K562 (cell line): ENCODE results near the gene FANCG. TPM values are rescaled to one million over a fixed set of nuclear protein-coding genes. Genes with fewer than 3 reads are reported as not detected.

Source experiments
- CEBPB ChIP-seq: fragments of 450-650 bp; IDR thresholded peaks from 2 replicates; pipeline ENCODE4 v1.6.1; 2016; ENCODE audit warnings: missing genetic modification characterization, missing compliant biosample characterization
- CHD1 ChIP-seq: fragments of 200-600 bp; sonication (generic); IDR thresholded peaks from one replicate; pipeline ENCODE4 v1.6.1; 2012; ENCODE audit warnings: mild to moderate bottlenecking, moderate library complexity, low read length, inconsistent platforms
- ELF2 ChIP-seq: fragments of 250-450 bp; sonication (Bioruptor Pico); IDR thresholded peaks from 2 replicates; pipeline ENCODE4 v1.5.0; 2021; ENCODE audit warnings: mild to moderate bottlenecking
- ESRRA ChIP-seq: fragments of 450-650 bp; IDR thresholded peaks from 2 replicates; pipeline ENCODE4 v1.6.1; 2014; ENCODE audit warnings: low read depth, mild to moderate bottlenecking, moderate library complexity, borderline replicate concordance
- FOXJ3 ChIP-seq: sonication (generic); formaldehyde crosslinking; IDR thresholded peaks from 2 replicates; pipeline ENCODE4 v1.4.0; 2020; ENCODE audit warnings: mild to moderate bottlenecking, missing genetic modification reagents
- HMG20B ChIP-seq: fragments of 250-450 bp; sonication (Bioruptor Pico); IDR thresholded peaks from 2 replicates; pipeline ENCODE4 v1.5.0; 2021; ENCODE audit warnings: mild to moderate bottlenecking
- KLF16 ChIP-seq: IDR thresholded peaks from 2 replicates; pipeline ENCODE4 v1.6.1; 2016; ENCODE audit warnings: antibody characterized with exemption
- MBD2 ChIP-seq: sonication (generic); IDR thresholded peaks from 2 replicates; pipeline ENCODE4 v1.6.1; 2016; ENCODE audit warnings: low read depth, borderline replicate concordance
- MTA3 ChIP-seq: fragments of 450-650 bp; formaldehyde crosslinking; IDR thresholded peaks from 2 replicates; pipeline ENCODE4 v1.6.1; 2017; ENCODE audit warnings: mild to moderate bottlenecking, borderline replicate concordance
- MXI1 ChIP-seq: IDR thresholded peaks from 2 replicates; pipeline ENCODE4 v1.6.1; 2011; ENCODE audit warnings: low read depth, mild to moderate bottlenecking, improper control_type of control experiment, low read length
- PML ChIP-seq: IDR thresholded peaks from 2 replicates; pipeline ENCODE4 v1.6.1; 2012; ENCODE audit warnings: low read length, inconsistent platforms
- POLR2A ChIP-seq: fragments of 450-650 bp; conservative IDR thresholded peaks from 2 replicates; pipeline ENCODE4 v1.6.1; 2016
- POLR2AphosphoS5 ChIP-seq: IDR thresholded peaks from 2 replicates; pipeline ENCODE4 v1.6.1; 2011; ENCODE audit warnings: mild to moderate bottlenecking, low read depth, low read length, moderate library complexity; ENCODE audit not compliant: control insufficient read depth, insufficient read depth
- POLR2H ChIP-seq: IDR thresholded peaks from 2 replicates; pipeline ENCODE4 v1.6.1; 2016; ENCODE audit warnings: missing genetic modification characterization, low read depth, mild to moderate bottlenecking, control low read depth, missing compliant biosample characterization, moderate library complexity
- RUNX1 ChIP-seq: sonication (generic); IDR thresholded peaks from 2 replicates; pipeline ENCODE4 v1.6.1; 2016; ENCODE audit warnings: antibody characterized with exemption, low read depth
- SAP30 ChIP-seq: fragments of 200-600 bp; sonication (generic); IDR thresholded peaks from 2 replicates; pipeline ENCODE4 v1.6.1; 2012; ENCODE audit warnings: borderline replicate concordance, low read depth, mild to moderate bottlenecking, moderate library complexity, low read length, control low read depth, inconsistent platforms; ENCODE audit not compliant: insufficient read depth, poor library complexity, severe bottlenecking
- SIN3A ChIP-seq, 2 experiments: fragments of 150-350 bp in 1 of 2; IDR thresholded peaks; 2 replicates each; pipeline ENCODE4 v1.6.1; 2011 to 2016; ENCODE audit warnings: borderline replicate concordance in 2 of 2, low read depth in 2 of 2, low read length in 2 of 2, mild to moderate bottlenecking in 2 of 2, moderate library complexity in 2 of 2; ENCODE audit not compliant: control insufficient read depth in 1 of 2
- SLC30A9 ChIP-seq: fragments of 250-450 bp; sonication (Bioruptor Pico); IDR thresholded peaks from 2 replicates; pipeline ENCODE4 v1.8.0; 2022; ENCODE audit warnings: mild to moderate bottlenecking, moderate library complexity
- SP2 ChIP-seq: IDR thresholded peaks from 2 replicates; pipeline ENCODE4 v1.6.1; 2011; ENCODE audit warnings: mild to moderate bottlenecking, low read depth, low read length, moderate library complexity; ENCODE audit not compliant: poor library complexity, severe bottlenecking; ENCODE audit errors: extremely low read depth
- SRSF1 ChIP-seq: fragments of 200-400 bp; formaldehyde crosslinking; IDR thresholded peaks from 2 replicates; pipeline ENCODE4 v1.6.1; 2017; ENCODE audit warnings: mild to moderate bottlenecking, low read depth, low read length, moderate library complexity
- STAT5B ChIP-seq: fragments of 250-450 bp; sonication (Bioruptor Pico); IDR thresholded peaks from 2 replicates; pipeline ENCODE4 v1.8.0; 2021; ENCODE audit warnings: mild to moderate bottlenecking, inconsistent platforms
- ZBTB17 ChIP-seq: fragments of 450-650 bp; formaldehyde crosslinking; IDR thresholded peaks from 2 replicates; pipeline ENCODE4 v1.4.0; 2020; ENCODE audit warnings: mild to moderate bottlenecking
- ZNF766 ChIP-seq: fragments of 200-800 bp; sonication (Bioruptor generic); conservative IDR thresholded peaks from 2 replicates; pipeline ENCODE4 v1.6.1; 2016; ENCODE audit warnings: missing genetic modification characterization, missing compliant biosample characterization
- polyA plus RNA-seq, 8 experiments: library from polyadenylated mRNA; depleted of rRNA in 4 of 8; stranded (reverse) in 5 of 8; unstranded in 3 of 8; fragments of >200 nt; fragmentation: Nextera tagmentation in 2 of 8; fragmentation: Illumina TruSeq in 1 of 8; extraction: Ambion mirVana in 2 of 8; extraction: Trizol in 1 of 8; gene quantifications; 2 replicates each; pipeline versions ENCODE4 v1.2.1 to v1.2.3, GENCODE V29; 2011 to 2014; ENCODE audit warnings: inconsistent platforms in 1 of 8, missing spikeins in 1 of 8
- total RNA-seq, 7 experiments: library from RNA; depleted of rRNA in 6 of 7; stranded (reverse); fragments of >200 nt in 6 of 7; fragmentation: Illumina TruSeq in 2 of 7; extraction: Trizol in 2 of 7; gene quantifications; 2 replicates each; pipeline versions ENCODE4 v1.2.1 to v1.2.3, GENCODE V29; 2011 to 2021; ENCODE audit warnings: low replicate concordance in 1 of 7
- TF ChIP-seq, protein P1 (sequence below): fragments of 250-450 bp; sonication (Bioruptor Pico); IDR thresholded peaks from 2 replicates; pipeline ENCODE4 v1.9.0; 2021; ENCODE audit warnings: mild to moderate bottlenecking, inconsistent platforms
- TF ChIP-seq, protein P2 (sequence below): IDR thresholded peaks from 2 replicates; pipeline ENCODE4 v1.6.1; 2014; ENCODE audit warnings: antibody characterized with exemption

Gene FANCG
- total and polyA plus RNA-seq, 9 of the 15 experiments (the other 6 are each of a cell fraction or from before 2014, with no cell fraction given) = 7.5 to 43.9 (median 31.0) TPM

DNA sequence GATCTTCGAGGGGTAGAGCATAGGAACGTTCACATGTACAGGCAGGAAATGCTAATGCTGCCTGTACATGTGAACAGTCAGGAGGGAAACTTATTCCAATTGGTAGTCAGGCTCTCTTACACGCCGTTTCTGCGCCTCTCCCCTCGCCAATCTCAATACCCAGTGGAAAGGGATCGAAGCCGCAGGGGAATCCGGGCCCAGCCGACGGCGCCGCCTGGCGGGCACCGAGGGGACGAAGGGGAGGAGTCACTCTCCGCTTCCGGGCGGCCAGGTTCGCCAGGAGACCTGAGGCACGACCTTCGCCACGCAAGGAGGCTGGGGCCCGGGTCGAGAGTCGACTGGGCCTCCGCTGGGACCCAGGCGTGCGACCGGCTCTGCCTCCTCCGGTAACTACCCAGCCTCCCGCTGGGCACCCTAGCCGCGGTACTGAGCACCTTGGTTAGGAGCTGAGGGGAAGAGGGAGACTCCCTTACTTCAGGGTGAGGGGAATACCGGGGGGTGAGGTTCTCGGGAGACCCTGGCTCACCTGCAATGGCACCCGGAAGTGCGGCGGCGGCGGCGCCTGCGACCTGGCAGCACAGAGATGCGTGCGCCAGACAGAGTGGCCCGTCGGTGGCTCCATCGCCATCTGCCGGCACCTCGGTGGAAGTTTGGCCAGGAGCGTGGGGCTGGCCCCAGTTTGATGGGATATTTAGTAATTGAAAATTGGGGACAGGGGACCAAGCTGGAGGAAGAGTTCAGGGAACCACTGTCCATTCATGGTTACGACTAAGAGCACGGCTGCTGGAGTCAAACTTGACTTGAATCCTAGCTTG, 16.5 kb upstream of the FANCG start, which contains the start of gene PIGO (continued):
- TF ChIP-seq ZNF766 = no peak
- TF ChIP-seq, protein P1, sequence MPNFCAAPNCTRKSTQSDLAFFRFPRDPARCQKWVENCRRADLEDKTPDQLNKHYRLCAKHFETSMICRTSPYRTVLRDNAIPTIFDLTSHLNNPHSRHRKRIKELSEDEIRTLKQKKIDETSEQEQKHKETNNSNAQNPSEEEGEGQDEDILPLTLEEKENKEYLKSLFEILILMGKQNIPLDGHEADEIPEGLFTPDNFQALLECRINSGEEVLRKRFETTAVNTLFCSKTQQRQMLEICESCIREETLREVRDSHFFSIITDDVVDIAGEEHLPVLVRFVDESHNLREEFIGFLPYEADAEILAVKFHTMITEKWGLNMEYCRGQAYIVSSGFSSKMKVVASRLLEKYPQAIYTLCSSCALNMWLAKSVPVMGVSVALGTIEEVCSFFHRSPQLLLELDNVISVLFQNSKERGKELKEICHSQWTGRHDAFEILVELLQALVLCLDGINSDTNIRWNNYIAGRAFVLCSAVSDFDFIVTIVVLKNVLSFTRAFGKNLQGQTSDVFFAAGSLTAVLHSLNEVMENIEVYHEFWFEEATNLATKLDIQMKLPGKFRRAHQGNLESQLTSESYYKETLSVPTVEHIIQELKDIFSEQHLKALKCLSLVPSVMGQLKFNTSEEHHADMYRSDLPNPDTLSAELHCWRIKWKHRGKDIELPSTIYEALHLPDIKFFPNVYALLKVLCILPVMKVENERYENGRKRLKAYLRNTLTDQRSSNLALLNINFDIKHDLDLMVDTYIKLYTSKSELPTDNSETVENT = peak; percentile 73
- peak; percentile 86; the same call in 1 of the 2 replicates for TF ChIP-seq MTA3
- no peak for TF ChIP-seq SRSF1
- no peak for TF ChIP-seq HMG20B
- TF ChIP-seq KLF16 = 0 out of 2 replicates have a peak, but pooled peaks have one; percentile 39
- TF ChIP-seq CHD1 = peak; percentile 90
- TF ChIP-seq MBD2 = peak; percentile 50; the same call in 1 of the 2 replicates
- TF ChIP-seq POLR2AphosphoS5 = 0 out of 2 replicates have a peak, but pooled peaks have one; percentile 55
- peak; percentile 93 for TF ChIP-seq ELF2 (CRISPR knock-in tag)
- TF ChIP-seq CEBPB (tag) = no peak
- TF ChIP-seq ESRRA = peak; percentile 96
- peak; percentile 64; the same call in 1 of the 2 replicates for TF ChIP-seq PML
- 0 out of 2 replicates have a peak, but pooled peaks have one; percentile 28 for TF ChIP-seq ZBTB17 (CRISPR knock-in tag)
- no peak for TF ChIP-seq FOXJ3 (CRISPR knock-in tag)
- no peak for TF ChIP-seq SLC30A9 (CRISPR knock-in tag)
- TF ChIP-seq SAP30 = peak; percentile 33
- TF ChIP-seq RUNX1 = no peak
- peak; percentile 61; the same call in 1 of the 2 replicates for TF ChIP-seq POLR2H
- TF ChIP-seq, protein P2, sequence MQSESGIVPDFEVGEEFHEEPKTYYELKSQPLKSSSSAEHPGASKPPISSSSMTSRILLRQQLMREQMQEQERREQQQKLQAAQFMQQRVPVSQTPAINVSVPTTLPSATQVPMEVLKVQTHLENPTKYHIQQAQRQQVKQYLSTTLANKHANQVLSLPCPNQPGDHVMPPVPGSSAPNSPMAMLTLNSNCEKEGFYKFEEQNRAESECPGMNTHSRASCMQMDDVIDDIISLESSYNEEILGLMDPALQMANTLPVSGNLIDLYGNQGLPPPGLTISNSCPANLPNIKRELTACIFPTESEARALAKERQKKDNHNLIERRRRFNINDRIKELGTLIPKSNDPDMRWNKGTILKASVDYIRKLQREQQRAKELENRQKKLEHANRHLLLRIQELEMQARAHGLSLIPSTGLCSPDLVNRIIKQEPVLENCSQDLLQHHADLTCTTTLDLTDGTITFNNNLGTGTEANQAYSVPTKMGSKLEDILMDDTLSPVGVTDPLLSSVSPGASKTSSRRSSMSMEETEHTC = peak; percentile 31; the same call in 1 of the 2 replicates
- peak; percentile 90 for TF ChIP-seq POLR2A
- 0 out of 2 replicates have a peak, but pooled peaks have one; percentile 8 for TF ChIP-seq MXI1
- TF ChIP-seq SP2 = peak; percentile 86
- TF ChIP-seq SIN3A (IDR thresholded peaks at IDR 0.05; ENCODE audit: borderline replicate concordance in 2 of 2, control insufficient read depth in 1 of 2, low read depth in 2 of 2, low read length in 2 of 2) = peak in 1 of 2 experiments; percentile 75; a peak in 1 of 4 replicates
- no peak for TF ChIP-seq STAT5B (CRISPR knock-in tag)
